CD4-positive, alpha-beta T cell (primary cell): ENCODE data around the gene CGNL1. TPM values are rescaled to one million over a fixed set of nuclear protein-coding genes. Genes with fewer than 3 reads are reported as not detected.

Experiments
- ATAC-seq: fragments of 200-7000 bp; cut with Tn5 transposase; one replicate; pipeline ENCODE4 v1.10.0; 2022; ENCODE audit warnings: mild to moderate bottlenecking; ENCODE audit not compliant: poor library complexity
- CTCF ChIA-PET: fragments of 350-600 bp; sonication (Branson Sonifier 250); formaldehyde crosslinking; loops from one replicate; lab custom pipeline; 2021; ENCODE audit warnings: antibody characterized with exemption, inconsistent platforms; lab: Charles Lee
- POLR2A ChIA-PET: fragments of 350-600 bp; sonication (Branson Sonifier 250); formaldehyde crosslinking; loops from one replicate; lab custom pipeline; 2021; ENCODE audit warnings: antibody characterized with exemption, inconsistent platforms; lab: Charles Lee
- DNase-seq, 14 experiments: peaks; one replicate each; pipeline ENCODE4 v3.0.0-alpha.2; 2013 to 2020; ENCODE audit warnings: mixed read lengths in 2 of 14
- H3K27ac ChIP-seq, 2 donors: one replicate each; pipeline versions ENCODE4 v1.5.1 to v1.7.0; 2013; ENCODE audit warnings: low read length in 2 of 2, low read depth in 1 of 2, mild to moderate bottlenecking in 1 of 2
- H3K27me3 ChIP-seq, 2 experiments: 1 replicate in 1 of 2; 2 replicates in 1 of 2; pipeline versions ENCODE4 v1.6.1 to v1.7.0; 2013; ENCODE audit warnings: low read length in 2 of 2, control low read depth in 1 of 2, mild to moderate bottlenecking in 1 of 2, moderate library complexity in 1 of 2; ENCODE audit not compliant: insufficient read depth in 2 of 2, control insufficient read depth in 1 of 2
- H3K36me3 ChIP-seq: one replicate; pipeline ENCODE4 v1.6.1; 2013; ENCODE audit warnings: low read length, control low read depth; ENCODE audit not compliant: insufficient read depth
- H3K4me1 ChIP-seq: one replicate; pipeline ENCODE4 v1.6.1; 2013; ENCODE audit warnings: low read length, control low read depth; ENCODE audit not compliant: insufficient read depth
- H3K4me3 ChIP-seq: one replicate; pipeline ENCODE4 v1.5.1; 2013; ENCODE audit warnings: mild to moderate bottlenecking, low read length, moderate library complexity
- H3K9me3 ChIP-seq, 2 experiments: 1 replicate in 1 of 2; 2 replicates in 1 of 2; pipeline versions ENCODE4 v1.6.1 to v1.7.0; 2013; ENCODE audit warnings: low read length in 2 of 2, mild to moderate bottlenecking in 2 of 2, control low read depth in 1 of 2, moderate library complexity in 1 of 2; ENCODE audit not compliant: control insufficient read depth in 1 of 2, insufficient read depth in 1 of 2
- H3K27ac Mint-ChIP-seq: one replicate; pipeline ENCODE4 v1.8.0; 2020; ENCODE audit warnings: mixed read lengths
- H3K27me3 Mint-ChIP-seq: one replicate; pipeline ENCODE4 v1.8.0; 2021; ENCODE audit warnings: mixed read lengths
- H3K36me3 Mint-ChIP-seq: one replicate; pipeline ENCODE4 v1.8.0; 2021; ENCODE audit warnings: low read depth, mixed read lengths
- H3K4me1 Mint-ChIP-seq: one replicate; pipeline ENCODE4 v1.8.0; 2021; ENCODE audit warnings: low read depth, mixed read lengths
- H3K4me3 Mint-ChIP-seq: one replicate; pipeline ENCODE4 v1.8.0; 2020; ENCODE audit warnings: mild to moderate bottlenecking, mixed read lengths
- H3K9me3 Mint-ChIP-seq: one replicate; pipeline ENCODE4 v1.8.0; 2020; ENCODE audit warnings: mixed read lengths
- CTCF ChIP-seq: fragments of 200-600 bp; IDR thresholded peaks from one replicate; pipeline ENCODE4 v1.8.0; 2022; ENCODE audit warnings: antibody characterized with exemption, mild to moderate bottlenecking
- intact Hi-C, 2 experiments: fragments of 100-400 bp; cut with DNase I in 1 of 2; cut with micrococcal nuclease in 1 of 2; formaldehyde crosslinking; loops; one replicate each; pipeline versions ENCODE4 v1.15.1 to v1.9.0; 2023 to 2025; cut with DNase I, micrococcal nuclease
- total RNA-seq, 174 experiments: library from RNA in 2 of 174; stranded (reverse) in 2 of 174; gene quantifications; one replicate each; pipeline ENCODE4 v1.2.3 and lab custom pipeline; 2021 to 2026

CGNL1 gene
- total RNA-seq, 2 experiments from 2014 or later, result not detected

DNA sequence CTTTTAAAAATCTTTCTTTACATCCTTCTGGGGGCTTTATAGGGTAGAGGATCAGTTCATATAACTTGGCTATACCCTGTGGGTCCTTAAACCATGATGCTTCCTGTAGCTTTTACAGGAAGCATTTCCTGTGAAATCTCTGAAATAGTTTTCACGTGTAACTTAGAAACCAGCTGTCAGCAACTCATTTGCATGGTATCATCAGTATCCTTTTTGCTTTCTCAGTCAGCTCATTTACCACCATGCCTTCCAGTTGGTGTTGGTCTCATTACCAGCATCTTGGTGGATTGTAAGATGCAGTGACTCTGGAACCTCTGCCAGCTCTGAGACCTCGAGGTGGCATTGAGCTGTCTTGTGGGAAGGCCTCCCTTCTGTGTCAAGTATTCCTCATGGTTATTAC is 118.7 kb downstream of the CGNL1 start:
- no peak overlapping the region for H3K27ac Mint-ChIP-seq
- Histone ChIP-seq H3K9me3 (no peaks in the 10 kb centered on the region), H3K27me3 (no peaks in the 10 kb centered on the region), H3K4me3 (no peak overlapping the region), H3K27ac (no peak overlapping the region), H3K4me1 (no peaks in the 10 kb centered on the region), H3K36me3 (no peaks in the 10 kb centered on the region)
- POLR2A ChIA-PET, result no interaction called here
- H3K27me3 Mint-ChIP-seq, result peaks cover 19% of the 10 kb centered on the region
- H3K9me3 Mint-ChIP-seq, result no peaks in the 10 kb centered on the region
- H3K36me3 Mint-ChIP-seq, result no peaks in the 10 kb centered on the region
- ATAC-seq, result no peak
- CTCF ChIA-PET, result no interaction called here
- DNase-seq, result no peak
- no peak for TF ChIP-seq CTCF
- no peaks in the 10 kb centered on the region for H3K4me1 Mint-ChIP-seq
- H3K4me3 Mint-ChIP-seq, result no peak overlapping the region
- intact Hi-C loops, result no loop called here

GRCh38 chr15:57495554-57496165 is 119.4 kb downstream of the CGNL1 start:
- H3K4me1 Mint-ChIP-seq, result no peaks in the 10 kb centered on the region
- no peak overlapping the region for H3K4me3 Mint-ChIP-seq
- no peak overlapping the region for H3K4me3 ChIP-seq
- H3K27me3 Mint-ChIP-seq, result peaks cover 12% of the 10 kb centered on the region
- CTCF ChIA-PET, result no interaction called here
- no peak for ATAC-seq
- H3K4me1 ChIP-seq, result no peaks in the 10 kb centered on the region
- H3K27me3 ChIP-seq, result no peaks in the 10 kb centered on the region
- H3K36me3 ChIP-seq, result no peaks in the 10 kb centered on the region
- H3K9me3 ChIP-seq, result no peaks in the 10 kb centered on the region
- no peak for DNase-seq
- H3K27ac ChIP-seq, result no peak overlapping the region
- no peaks in the 10 kb centered on the region for H3K36me3 Mint-ChIP-seq
- H3K27ac Mint-ChIP-seq, result no peak overlapping the region
- no peaks in the 10 kb centered on the region for H3K9me3 Mint-ChIP-seq
- TF ChIP-seq CTCF, result no peak
- POLR2A ChIA-PET, result no interaction called here
- intact Hi-C loops, result no loop called here

DNA sequence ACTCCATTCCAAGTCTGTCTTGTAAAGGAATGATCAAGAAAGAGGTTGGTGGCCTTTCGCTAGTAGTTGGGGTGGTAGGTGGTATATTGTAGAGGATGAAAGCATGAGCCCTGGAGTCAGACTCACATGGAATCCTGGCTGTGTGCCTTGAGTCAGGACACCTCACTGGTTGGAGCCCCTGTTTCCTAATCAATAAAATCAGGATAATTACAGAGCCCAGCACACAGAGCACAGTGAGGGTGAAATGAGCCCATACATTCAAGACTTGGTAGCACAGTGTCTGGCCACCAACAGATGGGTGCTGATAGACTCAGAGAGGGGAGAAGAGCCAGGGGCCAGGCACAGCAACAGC is 120.3 kb downstream of the CGNL1 start:
- POLR2A ChIA-PET, result no interaction called here
- no peaks in the 10 kb centered on the region for H3K4me1 Mint-ChIP-seq
- TF ChIP-seq CTCF, result no peak
- no peak for ATAC-seq
- Histone ChIP-seq H3K9me3 (no peaks in the 10 kb centered on the region), H3K27me3 (no peaks in the 10 kb centered on the region), H3K27ac (no peak overlapping the region), H3K4me3 (no peak overlapping the region), H3K4me1 (no peaks in the 10 kb centered on the region), H3K36me3 (no peaks in the 10 kb centered on the region)
- no peak for DNase-seq
- H3K9me3 Mint-ChIP-seq, result no peaks in the 10 kb centered on the region
- peaks cover 6% of the 10 kb centered on the region for H3K27me3 Mint-ChIP-seq
- no peak overlapping the region for H3K4me3 Mint-ChIP-seq
- intact Hi-C loops, result no loop called here
- CTCF ChIA-PET, result no interaction called here
- no peaks in the 10 kb centered on the region for H3K36me3 Mint-ChIP-seq
- H3K27ac Mint-ChIP-seq, result no peak overlapping the region
